HepG2 (cell line): ENCODE data around the gene PTGER4. TPM values are rescaled to one million over a fixed set of nuclear protein-coding genes. Genes with fewer than 3 reads are reported as not detected.

Source experiments
- ATAC-seq: fragments of 200-7000 bp; cut with Tn5 transposase; 3 replicates; pipeline ENCODE4 v1.9.1; 2020; ENCODE audit warnings: mild to moderate bottlenecking, moderate library complexity
- BruUV-seq: library from RNA; stranded (reverse); fragments of 400-500 nt; replicated peaks from 2 replicates; lab custom pipeline; 2021; lab: Mats Ljungman, UMichigan
- CTCF ChIA-PET: fragments of 300-600 bp; formaldehyde crosslinking; extraction: SDS; loops from one replicate; lab custom pipeline; 2021; ENCODE audit warnings: low total read pairs, inconsistent platforms, low intra/inter-chr PET ratio; lab: Yijun Ruan, JAX
- POLR2A ChIA-PET: fragments of 350-600 bp; sonication (Branson Sonifier 250); formaldehyde crosslinking; loops from one replicate; lab custom pipeline; 2020; ENCODE audit warnings: antibody characterized with exemption, inconsistent platforms; lab: Yijun Ruan, JAX
- DNase-seq: peaks from one replicate; pipeline ENCODE4 v3.0.0-alpha.2; 2015; ENCODE audit warnings: low spot score
- FAIRE-seq: peaks from 3 replicates; lab custom pipeline; 2011; peaks lifted over from hg19 to GRCh38; lab: Jason Lieb, UNC
- H2AFZ ChIP-seq: one replicate; pipeline ENCODE4 v1.6.1; 2011; ENCODE audit warnings: low read length, inconsistent platforms
- H3K27ac ChIP-seq: fragments of 300-600 bp; 3 replicates; pipeline ENCODE4 v1.8.0; 2011; ENCODE audit warnings: mixed run types, mild to moderate bottlenecking, mixed read lengths, low read length, inconsistent platforms; ENCODE audit not compliant: insufficient read depth; ENCODE audit errors: extremely low read length
- H3K27me3 ChIP-seq, 2 experiments: fragments of 200-600 bp in 1 of 2; 2 replicates in 1 of 2; 3 replicates in 1 of 2; pipeline versions ENCODE4 v1.6.0 to v1.8.0; 2011; ENCODE audit warnings: low read length in 2 of 2, mild to moderate bottlenecking in 2 of 2, moderate library complexity in 2 of 2, inconsistent platforms in 1 of 2; ENCODE audit not compliant: insufficient read depth in 2 of 2, control insufficient read depth in 1 of 2
- H3K36me3 ChIP-seq, 2 experiments: fragments of 200-600 bp in 1 of 2; replicated peaks in 1 of 2; 2 replicates in 1 of 2; 3 replicates in 1 of 2; pipeline versions ENCODE4 v1.5.1 to v1.8.0; 2011; ENCODE audit warnings: low read length in 2 of 2, inconsistent platforms in 1 of 2; ENCODE audit not compliant: insufficient read depth in 2 of 2, control insufficient read depth in 1 of 2
- H3K4me1 ChIP-seq: 2 replicates; pipeline ENCODE4 v1.5.1; 2012; ENCODE audit warnings: low read length, inconsistent platforms; ENCODE audit not compliant: insufficient read depth
- H3K4me2 ChIP-seq: 2 replicates; pipeline ENCODE4 v1.6.0; 2011; ENCODE audit warnings: low read depth, low read length, inconsistent platforms
- H3K4me3 ChIP-seq, 3 experiments: fragments of 200-600 bp in 1 of 3; sonication (generic), shearing (Covaris generic) in 1 of 3; replicated peaks in 1 of 3; 2 replicates each; pipeline ENCODE4 v1.5.1; 2011 to 2016; ENCODE audit warnings: low read length in 3 of 3, inconsistent platforms in 2 of 3, low read depth in 2 of 3, mild to moderate bottlenecking in 2 of 3, control low read depth in 1 of 3, mixed read lengths in 1 of 3; ENCODE audit not compliant: insufficient read depth in 1 of 3
- H3K79me2 ChIP-seq: one replicate; pipeline ENCODE4 v1.6.1; 2011; ENCODE audit warnings: low read length, inconsistent platforms; ENCODE audit not compliant: insufficient read depth
- H3K9ac ChIP-seq: 2 replicates; pipeline ENCODE4 v1.6.0; 2011; ENCODE audit warnings: mild to moderate bottlenecking, low read depth, low read length, inconsistent platforms; ENCODE audit not compliant: insufficient read depth
- H3K9me3 ChIP-seq: 2 replicates; pipeline ENCODE4 v1.5.1; 2012; ENCODE audit warnings: mild to moderate bottlenecking, low read length
- H4K20me1 ChIP-seq: 2 replicates; pipeline ENCODE4 v1.6.0; 2011; ENCODE audit warnings: inconsistent platforms, mild to moderate bottlenecking, low read length, moderate library complexity; ENCODE audit not compliant: insufficient read depth
- GABPB1 ChIP-seq: IDR thresholded peaks from 2 replicates; pipeline ENCODE4 v1.6.1; 2016; ENCODE audit warnings: mild to moderate bottlenecking, missing genetic modification reagents, moderate library complexity, missing compliant biosample characterization
- HOXA7 ChIP-seq: sonication (generic); formaldehyde crosslinking; IDR thresholded peaks from 2 replicates; pipeline ENCODE4 v1.8.1; 2022; ENCODE audit warnings: mild to moderate bottlenecking, missing genetic modification reagents, moderate library complexity
- ISL2 ChIP-seq: sonication (generic); formaldehyde crosslinking; IDR thresholded peaks from 2 replicates; pipeline ENCODE4 v1.5.0; 2020; ENCODE audit warnings: missing genetic modification reagents
- KDM5A ChIP-seq: fragments of 200-600 bp; sonication (generic); IDR thresholded peaks from 2 replicates; pipeline ENCODE4 v1.7.0; 2018; ENCODE audit warnings: antibody characterized with exemption, mild to moderate bottlenecking, low read length, borderline replicate concordance
- MTA1 ChIP-seq: sonication (generic); formaldehyde crosslinking; IDR thresholded peaks from 2 replicates; pipeline ENCODE4 v1.4.0; 2020; ENCODE audit warnings: missing genetic modification reagents, mild to moderate bottlenecking, borderline replicate concordance
- NFIC ChIP-seq: IDR thresholded peaks from 2 replicates; pipeline ENCODE4 v1.6.1; 2012; ENCODE audit warnings: mild to moderate bottlenecking, low read length, inconsistent platforms
- PAF1 ChIP-seq: IDR thresholded peaks from 2 replicates; pipeline ENCODE4 v1.6.1; 2016; ENCODE audit warnings: missing genetic modification reagents, missing compliant biosample characterization
- ZNF34 ChIP-seq: sonication (generic); formaldehyde crosslinking; IDR thresholded peaks from 2 replicates; pipeline ENCODE4 v1.4.0; 2020; ENCODE audit warnings: mild to moderate bottlenecking, missing genetic modification reagents, borderline replicate concordance
- ZNF354B ChIP-seq: sonication (generic); formaldehyde crosslinking; IDR thresholded peaks from 2 replicates; pipeline ENCODE4 v1.8.0; 2022; ENCODE audit warnings: mild to moderate bottlenecking, missing genetic modification reagents
- ZNF503 ChIP-seq: sonication (generic); formaldehyde crosslinking; IDR thresholded peaks from 2 replicates; pipeline ENCODE4 v1.4.0; 2020; ENCODE audit warnings: missing genetic modification reagents
- ZNF674 ChIP-seq: sonication (generic); formaldehyde crosslinking; IDR thresholded peaks from 2 replicates; pipeline ENCODE4 v1.5.0; 2020; ENCODE audit warnings: low read depth, mild to moderate bottlenecking, missing genetic modification reagents
- in situ Hi-C: cut with HindIII; loops from 2 replicates; pipeline ENCODE4 v1.10.0; 2017; ENCODE audit warnings: low pct_unique_long_range_greater_than_20kb; ENCODE audit not compliant: extremely low pct_ligation_motif_present
- intact Hi-C: fragments of 100-400 bp; cut with micrococcal nuclease; formaldehyde crosslinking; loops from one replicate; pipeline ENCODE4 v1.10.0; 2022; ENCODE audit not compliant: unreplicated experiment
- polyA plus RNA-seq, 8 experiments: library from polyadenylated mRNA; depleted of rRNA in 3 of 8; stranded (reverse) in 7 of 8; unstranded in 1 of 8; fragments of >200 nt; fragmentation: Illumina TruSeq in 4 of 8; extraction: Trizol in 4 of 8; gene quantifications; 2 replicates each; pipeline versions ENCODE4 v1.2.1 to v1.2.3, GENCODE V29; 2011 to 2016; ENCODE audit warnings: low read depth in 4 of 8, missing spikeins in 1 of 8, mixed read lengths in 1 of 8; ENCODE audit not compliant: insufficient read depth in 1 of 8
- total RNA-seq, 5 experiments: library from RNA; depleted of rRNA; stranded (reverse); fragments of >200 nt; fragmentation: Illumina TruSeq; extraction: Trizol; gene quantifications; 2 replicates each; pipeline ENCODE4 v1.2.3, GENCODE V29; 2016; ENCODE audit warnings: low read depth in 1 of 5

Gene PTGER4
- total and polyA plus RNA-seq, 2 of the 13 experiments (the other 11 are each of a cell fraction or from before 2014, with no cell fraction given): 0.01 to 0.11 TPM

GRCh38 chr5:40688996-40689395 is 9.3 kb downstream of the PTGER4 start:
- no TSS peak for BruUV-seq
- Histone ChIP-seq H3K4me2 (no peak overlapping the region), H3K79me2 (no peaks in the 10 kb centered on the region), H3K4me3 (no peak overlapping the region), H4K20me1 (no peaks in the 10 kb centered on the region), H3K4me1 (no peaks in the 10 kb centered on the region), H3K9me3 (no peaks in the 10 kb centered on the region), H3K27ac (no peak overlapping the region), H3K36me3 (no peaks in the 10 kb centered on the region), H3K9ac (no peak overlapping the region), H2AFZ (no peak overlapping the region), H3K27me3 (no peaks in the 10 kb centered on the region)
- FAIRE-seq (no peak), ATAC-seq (no peak), DNase-seq (no peak)
- TF ChIP-seq MTA1 (CRISPR knock-in tag): no peak
- TF ChIP-seq GABPB1 (CRISPR knock-in tag): no peak
- TF ChIP-seq HOXA7: no peak
- no peak for TF ChIP-seq PAF1 (CRISPR knock-in tag)
- no peak for TF ChIP-seq ZNF34 (CRISPR knock-in tag)
- TF ChIP-seq KDM5A: no peak
- TF ChIP-seq ZNF674 (CRISPR knock-in tag): no peak
- no peak for TF ChIP-seq ISL2 (CRISPR knock-in tag)
- no peak for TF ChIP-seq ZNF354B (CRISPR knock-in tag)
- no peak for TF ChIP-seq NFIC
- TF ChIP-seq ZNF503 (CRISPR knock-in tag): no peak
- in situ Hi-C loops: loop anchor here (5.0 to 25.0 kb wide), 3 partner anchors 742 to 1102 kb away; no protein-coding TSS in a partner anchor
- intact Hi-C loops: loop anchor here (1.0 to 5.0 kb wide), 5 partner anchors 48 to 1110 kb away; no protein-coding TSS in a partner anchor
- ChIA-PET CTCF (interaction anchor here (2.0 to 3.6 kb wide), 3 partner anchors 740 to 1110 kb away, joined by 15 to 35 read pairs (median 33); no protein-coding TSS in a partner anchor), POLR2A (no interaction called here)
